ENCODE results near the gene BOLA3. TPM values are rescaled to one million over a fixed set of nuclear protein-coding genes. Genes with fewer than 3 reads are reported as not detected.

BOLA3 gene
- total and polyA plus RNA-seq, 2 of the 4 experiments (the other 2 are of a cell fraction): 13.3 to 39.5 TPM

GRCh38 chr2:74162951-74163350, 15.2 kb upstream of the BOLA3 start:
- Histone ChIP-seq H3K4me3 (ENCODE audit: insufficient read depth, low read depth, low read length) (no peak overlapping the region), H2BK120ac (ENCODE audit: low read depth, low read length) (no peak overlapping the region), H2AK9ac (replicated peaks; ENCODE audit: low read depth, low read length, poor library complexity) (no peak overlapping the region), H3K4ac (ENCODE audit: low read depth, low read length) (no peak overlapping the region), H2BK15ac (ENCODE audit: low read depth, low read length) (no peak overlapping the region), H2BK20ac (ENCODE audit: low read depth, low read length) (no peak overlapping the region), H3K9me3 (ENCODE audit: control insufficient read depth, insufficient read depth, low read length) (0 out of 2 replicates have a peak, but pooled peaks cover 1% of the 10 kb centered on the region), H2AFZ (replicated peaks; ENCODE audit: low read length, poor library complexity) (no peak overlapping the region), H3K18ac (ENCODE audit: low read depth, low read length) (no peak overlapping the region), H3K4me2 (ENCODE audit: low read depth, low read length) (no peak overlapping the region), H3K27me3 (ENCODE audit: control insufficient read depth, insufficient read depth, low read length) (no peaks in the 10 kb centered on the region), H3K9ac (ENCODE audit: low read depth, low read length) (no peak overlapping the region), H4K5ac (ENCODE audit: low read depth, low read length) (no peak overlapping the region), H4K91ac (ENCODE audit: insufficient read depth, low read depth, low read length) (no peak overlapping the region), H3K9me1 (ENCODE audit: insufficient read depth, low read length) (no peaks in the 10 kb centered on the region), H4K8ac (ENCODE audit: low read depth in 2 of 2, low read length in 2 of 2) (no peak overlapping the region), H3K36me3 (ENCODE audit: control insufficient read depth, insufficient read depth, low read length) (peaks cover 50% of the 10 kb centered on the region), H3K27ac (ENCODE audit: insufficient read depth, low read length) (no peak overlapping the region), H3K56ac (ENCODE audit: extremely low read depth, insufficient read depth, low read length) (no peak overlapping the region), H2AK5ac (ENCODE audit: low read depth, low read length) (no peak overlapping the region), H3K4me1 (ENCODE audit: control insufficient read depth, insufficient read depth, low read length) (no peaks in the 10 kb centered on the region), H4K20me1 (ENCODE audit: insufficient read depth, low read length) (peaks cover 9% of the 10 kb centered on the region), H3K79me1 (ENCODE audit: low read depth in 1 of 2, low read length in 2 of 2) (peaks cover 26 to 43% of the 10 kb centered on the region in 2 experiments), H3K23ac (ENCODE audit: low read depth, low read length) (no peak overlapping the region), H2BK5ac (ENCODE audit: low read depth, low read length, poor library complexity, severe bottlenecking) (no peak overlapping the region), H3K14ac (replicated peaks; ENCODE audit: low read depth, low read length) (no peak overlapping the region)
- intact Hi-C loops (cut with micrococcal nuclease): no loop called here
- no TSS peak for BruUV-seq (replicated peaks)
- no peak for DNase-seq
- ChIA-PET CTCF (no interaction called here), POLR2A (ENCODE audit: unreplicated experiment) (no interaction called here)
- dilution Hi-C loops (cut with HindIII; ENCODE audit: low sequenced_read_pairs, unreplicated experiment): no loop called here
- in situ Hi-C loops (cut with MboI; ENCODE audit: low sequenced_read_pairs): no loop called here
- no CpG with 5 or more reads among the region's 6 CpGs for WGBS, 2 experiments (ENCODE audit: extremely low coverage in 2 of 2, insufficient read length in 1 of 2)
- no peak for TF ChIP-seq SMC3 (IDR thresholded peaks at IDR 0.05; ENCODE audit: low read depth, low read length)
- no peak for TF ChIP-seq RFX5 (IDR thresholded peaks at IDR 0.05; ENCODE audit: low read depth, low read length)
- TF ChIP-seq POLR2A (IDR thresholded peaks at IDR 0.05; ENCODE audit: low read depth, low read length): no peak
- TF ChIP-seq RCOR1 (IDR thresholded peaks at IDR 0.05; ENCODE audit: insufficient replicate concordance, low read length): no peak
- TF ChIP-seq RAD21 (IDR thresholded peaks at IDR 0.05; ENCODE audit: low read length): no peak
- no peak for TF ChIP-seq CEBPB (IDR thresholded peaks at IDR 0.05; ENCODE audit: low read depth, low read length)
- no peak for TF ChIP-seq FOS (IDR thresholded peaks at IDR 0.05; ENCODE audit: low read depth, low read length)
- no peak for TF ChIP-seq MAZ (IDR thresholded peaks at IDR 0.05; ENCODE audit: borderline replicate concordance, low read depth, low read length)
- TF ChIP-seq MAFK (IDR thresholded peaks at IDR 0.05; ENCODE audit: low read depth, low read length): no peak
- no peak for TF ChIP-seq ELK1 (IDR thresholded peaks at IDR 0.05; ENCODE audit: borderline replicate concordance, low read depth, low read length)
- no peak for TF ChIP-seq CTCF (conservative IDR thresholded peaks at IDR 0.05; ENCODE audit: low read depth, low read length)
- no peak for TF ChIP-seq USF2 (IDR thresholded peaks at IDR 0.05; ENCODE audit: low read depth, low read length)
- no peak for TF ChIP-seq NFE2L2 (IDR thresholded peaks at IDR 0.05; ENCODE audit: low read depth, low read length)
- no peak for TF ChIP-seq CHD1 (IDR thresholded peaks at IDR 0.05; ENCODE audit: low read depth, low read length)
- TF ChIP-seq BHLHE40 (IDR thresholded peaks at IDR 0.05; ENCODE audit: low read depth, low read length): no peak
- no peak for TF ChIP-seq MXI1 (IDR thresholded peaks at IDR 0.05; ENCODE audit: borderline replicate concordance, low read depth, low read length)
- no peak for ATAC-seq (ENCODE audit: low read depth)
